ENCODE data around the gene RBM22. TPM values are rescaled to one million over a fixed set of nuclear protein-coding genes. Genes with fewer than 3 reads are reported as not detected.

The RBM22 gene
- total RNA-seq, 1 donor from 2014 or later = 54.5 TPM

GRCh38 chr5:150734579-150735384, 33.9 kb upstream of the RBM22 start:
- Mint-ChIP-seq H3K27ac (ENCODE audit: unreplicated experiment) (no peak overlapping the region), H3K9me3 (ENCODE audit: unreplicated experiment) (no peaks in the 10 kb centered on the region), H3K36me3 (ENCODE audit: low read depth, unreplicated experiment) (peaks cover 43% of the 10 kb centered on the region), H3K4me1 (ENCODE audit: unreplicated experiment) (no peaks in the 10 kb centered on the region), H3K4me3 (ENCODE audit: unreplicated experiment) (no peak overlapping the region), H3K27me3 (ENCODE audit: unreplicated experiment) (no peaks in the 10 kb centered on the region)
- no peak for TF ChIP-seq CTCF (IDR thresholded peaks at IDR 0.05; ENCODE audit: unreplicated experiment)
- no peak for DNase-seq (ENCODE audit: low spot score)

GRCh38 chr5:150731669-150732242, 30.9 kb upstream of the RBM22 start:
- Mint-ChIP-seq H3K36me3 (ENCODE audit: low read depth, unreplicated experiment) (peaks cover 41% of the 10 kb centered on the region), H3K4me3 (ENCODE audit: unreplicated experiment) (no peak overlapping the region), H3K27me3 (ENCODE audit: unreplicated experiment) (no peaks in the 10 kb centered on the region), H3K4me1 (ENCODE audit: unreplicated experiment) (no peaks in the 10 kb centered on the region), H3K9me3 (ENCODE audit: unreplicated experiment) (no peaks in the 10 kb centered on the region), H3K27ac (ENCODE audit: unreplicated experiment) (no peak overlapping the region)
- no peak for TF ChIP-seq CTCF (IDR thresholded peaks at IDR 0.05; ENCODE audit: unreplicated experiment)
- DNase-seq (ENCODE audit: low spot score) = no peak

GRCh38 chr5:150729859-150730258, 29.0 kb upstream of the RBM22 start:
- no peak for TF ChIP-seq CTCF (IDR thresholded peaks at IDR 0.05; ENCODE audit: unreplicated experiment)
- H3K9me3 Mint-ChIP-seq (ENCODE audit: unreplicated experiment) = no peaks in the 10 kb centered on the region
- no peak for DNase-seq (ENCODE audit: low spot score)
- peaks cover 31% of the 10 kb centered on the region for H3K36me3 Mint-ChIP-seq (ENCODE audit: low read depth, unreplicated experiment)
- no peak overlapping the region for H3K27ac Mint-ChIP-seq (ENCODE audit: unreplicated experiment)
- H3K4me3 Mint-ChIP-seq (ENCODE audit: unreplicated experiment) = no peak overlapping the region
- H3K27me3 Mint-ChIP-seq (ENCODE audit: unreplicated experiment) = no peaks in the 10 kb centered on the region
- no peaks in the 10 kb centered on the region for H3K4me1 Mint-ChIP-seq (ENCODE audit: unreplicated experiment)

- Mint-ChIP-seq H3K4me1 (ENCODE audit: unreplicated experiment) (no peaks in the 10 kb centered on the region), H3K4me3 (ENCODE audit: unreplicated experiment) (no peak overlapping the region), H3K9me3 (ENCODE audit: unreplicated experiment) (no peaks in the 10 kb centered on the region), H3K36me3 (ENCODE audit: low read depth, unreplicated experiment) (peaks cover 28% of the 10 kb centered on the region), H3K27ac (ENCODE audit: unreplicated experiment) (no peak overlapping the region), H3K27me3 (ENCODE audit: unreplicated experiment) (no peaks in the 10 kb centered on the region)
- DNase-seq (ENCODE audit: low spot score) = no peak
- TF ChIP-seq CTCF (IDR thresholded peaks at IDR 0.05; ENCODE audit: unreplicated experiment) = no peak
Measured at GRCh38 chr5:150723845-150724244, 23.0 kb upstream of the RBM22 start.

- H3K4me1 Mint-ChIP-seq (ENCODE audit: unreplicated experiment) = peaks cover 17% of the 10 kb centered on the region
- DNase-seq (ENCODE audit: low spot score) = no peak
- no peak overlapping the region for H3K4me3 Mint-ChIP-seq (ENCODE audit: unreplicated experiment)
- no peak overlapping the region for H3K27ac Mint-ChIP-seq (ENCODE audit: unreplicated experiment)
- no peaks in the 10 kb centered on the region for H3K27me3 Mint-ChIP-seq (ENCODE audit: unreplicated experiment)
- H3K36me3 Mint-ChIP-seq (ENCODE audit: low read depth, unreplicated experiment) = peaks cover 18% of the 10 kb centered on the region
- TF ChIP-seq CTCF (IDR thresholded peaks at IDR 0.05; ENCODE audit: unreplicated experiment) = no peak
- no peaks in the 10 kb centered on the region for H3K9me3 Mint-ChIP-seq (ENCODE audit: unreplicated experiment)
Measured at GRCh38 chr5:150710165-150710564, 9.3 kb upstream of the RBM22 start.

All from endothelial cell (in vitro differentiated cells).